Uterus (tissue), 4 donors: ENCODE measurements around the gene CAMTA1. TPM values are rescaled to one million over a fixed set of nuclear protein-coding genes. Genes with fewer than 3 reads are reported as not detected.

Source experiments
- DNase-seq, 2 donors: peaks; one replicate each; pipeline ENCODE4 v3.0.0-alpha.2; 2019 to 2020
- H3K27ac ChIP-seq, 2 donors: fragments of 200-600 bp; sonication (generic); 1 replicate in 1 of 2; 2 replicates in 1 of 2; pipeline ENCODE4 v1.5.1; 2016 to 2018
- H3K27me3 ChIP-seq, 2 donors: fragments of 200-600 bp; sonication (generic); one replicate each; pipeline ENCODE4 v1.5.1; 2018 to 2019; ENCODE audit warnings: control low read depth in 1 of 2
- H3K36me3 ChIP-seq, 2 donors: fragments of 200-600 bp; sonication (generic); one replicate each; pipeline ENCODE4 v1.5.1; 2019; ENCODE audit warnings: control low read depth in 1 of 2
- H3K4me1 ChIP-seq, 2 donors: fragments of 200-600 bp; sonication (generic); one replicate each; pipeline ENCODE4 v1.5.1; 2018 to 2019; ENCODE audit warnings: control low read depth in 1 of 2
- H3K4me3 ChIP-seq, 2 donors: fragments of 200-600 bp; sonication (generic); 1 replicate in 1 of 2; 2 replicates in 1 of 2; pipeline ENCODE4 v1.5.1; 2018 to 2019; ENCODE audit warnings: mild to moderate bottlenecking in 1 of 2
- H3K9me3 ChIP-seq, 2 donors: fragments of 200-600 bp; sonication (generic); one replicate each; pipeline ENCODE4 v1.5.1; 2019; ENCODE audit warnings: control low read depth in 1 of 2
- POLR2A ChIP-seq, 2 donors: fragments of 450-650 bp; IDR thresholded peaks; one replicate each; pipeline ENCODE4 v1.6.1; 2016; ENCODE audit warnings: antibody characterized with exemption in 2 of 2, mild to moderate bottlenecking in 1 of 2, moderate library complexity in 1 of 2
- intact Hi-C: fragments of 100-400 bp; cut with DNase I; formaldehyde crosslinking; loops from one replicate; pipeline ENCODE4 v1.15.1; 2023; ENCODE audit warnings: low total_unique reads
- total RNA-seq, 4 donors: library from RNA; depleted of rRNA in 3 of 4; stranded (reverse); fragments of >200 nt in 3 of 4; gene quantifications; one replicate each; pipeline versions ENCODE4 v1.1.0 to v1.2.4, GENCODE V29; 2014 to 2023
- TF ChIP-seq, protein P1 (sequence below), 4 experiments: fragments of 200-600 bp in 2 of 4; fragments of 450-650 bp in 2 of 4; sonication (generic) in 2 of 4; IDR thresholded peaks; one replicate each; pipeline ENCODE4 v1.5.1; 2016 to 2019; ENCODE audit warnings: antibody characterized with exemption in 4 of 4, mild to moderate bottlenecking in 2 of 4, moderate library complexity in 1 of 4
- donor health status: DM: yes; HTN: yes; CAD: no.

The CAMTA1 gene
- total RNA-seq, 4 donors from 2014 or later, result 29.7 to 427 (median 64.8) TPM

DNA sequence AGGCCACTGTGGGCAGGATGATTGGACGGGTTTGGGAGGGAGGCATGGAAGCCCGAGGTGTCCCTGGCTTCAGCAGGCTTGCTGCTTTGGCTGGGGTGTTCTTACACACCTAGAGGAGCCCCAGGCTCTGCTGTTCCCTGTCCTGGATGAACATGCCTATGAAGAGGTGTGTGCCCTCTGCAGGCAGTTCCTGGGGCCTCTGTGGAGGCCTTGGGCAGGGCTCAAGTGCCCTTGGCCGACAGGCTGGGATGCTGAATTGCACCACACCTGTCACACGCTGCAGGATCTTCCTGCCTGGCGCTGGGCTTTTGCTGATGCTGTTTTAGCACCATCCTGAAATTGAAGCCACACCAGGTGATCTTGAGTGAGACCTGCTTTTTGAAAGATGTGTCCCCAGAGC, 570.8 kb downstream of the CAMTA1 start:
- DNase-seq, result no peak
- Histone ChIP-seq H3K27ac (no peak overlapping the region), H3K4me3 (no peak overlapping the region), H3K4me1 (no peaks in the 10 kb centered on the region), H3K27me3 (no peaks in the 10 kb centered on the region), H3K36me3 (no peaks in the 10 kb centered on the region), H3K9me3 (no peaks in the 10 kb centered on the region)
- intact Hi-C loops, result no loop called here
- TF ChIP-seq, protein P1, sequence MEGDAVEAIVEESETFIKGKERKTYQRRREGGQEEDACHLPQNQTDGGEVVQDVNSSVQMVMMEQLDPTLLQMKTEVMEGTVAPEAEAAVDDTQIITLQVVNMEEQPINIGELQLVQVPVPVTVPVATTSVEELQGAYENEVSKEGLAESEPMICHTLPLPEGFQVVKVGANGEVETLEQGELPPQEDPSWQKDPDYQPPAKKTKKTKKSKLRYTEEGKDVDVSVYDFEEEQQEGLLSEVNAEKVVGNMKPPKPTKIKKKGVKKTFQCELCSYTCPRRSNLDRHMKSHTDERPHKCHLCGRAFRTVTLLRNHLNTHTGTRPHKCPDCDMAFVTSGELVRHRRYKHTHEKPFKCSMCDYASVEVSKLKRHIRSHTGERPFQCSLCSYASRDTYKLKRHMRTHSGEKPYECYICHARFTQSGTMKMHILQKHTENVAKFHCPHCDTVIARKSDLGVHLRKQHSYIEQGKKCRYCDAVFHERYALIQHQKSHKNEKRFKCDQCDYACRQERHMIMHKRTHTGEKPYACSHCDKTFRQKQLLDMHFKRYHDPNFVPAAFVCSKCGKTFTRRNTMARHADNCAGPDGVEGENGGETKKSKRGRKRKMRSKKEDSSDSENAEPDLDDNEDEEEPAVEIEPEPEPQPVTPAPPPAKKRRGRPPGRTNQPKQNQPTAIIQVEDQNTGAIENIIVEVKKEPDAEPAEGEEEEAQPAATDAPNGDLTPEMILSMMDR (IDR thresholded peaks at IDR 0.05), result no peak
- TF ChIP-seq POLR2A (IDR thresholded peaks at IDR 0.05), result no peak

- Histone ChIP-seq H3K36me3 (no peaks in the 10 kb centered on the region), H3K27ac (no peak overlapping the region), H3K27me3 (no peaks in the 10 kb centered on the region), H3K4me1 (no peaks in the 10 kb centered on the region), H3K9me3 (no peaks in the 10 kb centered on the region), H3K4me3 (no peak overlapping the region)
- no peak for DNase-seq
- intact Hi-C loops, result no loop called here
- TF ChIP-seq, protein P1 (IDR thresholded peaks at IDR 0.05), result no peak
- no peak for TF ChIP-seq POLR2A (IDR thresholded peaks at IDR 0.05)
These were observed 573.2 kb downstream of the CAMTA1 start for GRCh38 chr1:7358425-7358824.

GRCh38 chr1:7360526-7360925, 575.3 kb downstream of the CAMTA1 start:
- no peak for DNase-seq
- no peak for TF ChIP-seq POLR2A (IDR thresholded peaks at IDR 0.05)
- TF ChIP-seq, protein P1 (IDR thresholded peaks at IDR 0.05), result no peak

DNA sequence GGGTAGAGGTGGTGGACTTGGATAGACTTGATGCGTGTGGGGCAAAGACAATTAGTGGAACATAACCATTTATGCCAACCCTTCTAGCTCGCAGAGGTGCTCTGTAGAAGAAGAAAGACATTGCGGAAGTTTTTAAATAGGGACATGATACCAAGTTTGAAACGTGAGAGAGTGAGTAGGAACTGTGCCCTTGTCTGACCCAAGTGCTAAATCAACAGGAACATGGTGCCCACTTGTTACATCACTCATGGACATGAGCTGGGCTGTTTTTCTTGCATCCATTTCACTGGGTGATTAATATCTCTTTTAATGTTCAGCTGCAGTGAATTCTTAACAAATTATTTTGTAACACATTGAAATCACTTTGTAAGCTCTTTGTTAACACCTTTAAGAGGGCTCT, 577.7 kb downstream of the CAMTA1 start:
- no peak for DNase-seq
- Histone ChIP-seq H3K4me3 (no peak overlapping the region), H3K36me3 (no peaks in the 10 kb centered on the region), H3K4me1 (no peaks in the 10 kb centered on the region), H3K27ac (no peak overlapping the region), H3K9me3 (no peaks in the 10 kb centered on the region), H3K27me3 (no peaks in the 10 kb centered on the region)
- intact Hi-C loops, result no loop called here
- no peak for TF ChIP-seq POLR2A (IDR thresholded peaks at IDR 0.05)
- TF ChIP-seq, protein P1 (IDR thresholded peaks at IDR 0.05), result no peak

More at GRCh38 chr1:7360526-7360925, 575.3 kb downstream of the CAMTA1 start:
- no peaks in the 10 kb centered on the region for H3K27me3 ChIP-seq
- H3K27ac ChIP-seq, result no peak overlapping the region
- H3K36me3 ChIP-seq, result no peaks in the 10 kb centered on the region
- no peaks in the 10 kb centered on the region for H3K9me3 ChIP-seq
- no peaks in the 10 kb centered on the region for H3K4me1 ChIP-seq
- no peak overlapping the region for H3K4me3 ChIP-seq
- intact Hi-C loops, result no loop called here

GRCh38 chr1:7363450-7363849, 578.2 kb downstream of the CAMTA1 start:
- no peaks in the 10 kb centered on the region for H3K9me3 ChIP-seq
- intact Hi-C loops, result no loop called here
- DNase-seq, result no peak
- H3K4me3 ChIP-seq, result no peak overlapping the region
- no peaks in the 10 kb centered on the region for H3K27me3 ChIP-seq
- TF ChIP-seq POLR2A (IDR thresholded peaks at IDR 0.05), result no peak
- TF ChIP-seq, protein P1 (IDR thresholded peaks at IDR 0.05), result no peak
- no peaks in the 10 kb centered on the region for H3K36me3 ChIP-seq
- H3K4me1 ChIP-seq, result no peaks in the 10 kb centered on the region
- no peak overlapping the region for H3K27ac ChIP-seq
